ENCODE results near the gene GGCT. TPM values are rescaled to one million over a fixed set of nuclear protein-coding genes. Genes with fewer than 3 reads are reported as not detected.
"Not testable (repeated sequence)": the region's sequence is repeated elsewhere in the genome, so short reads cannot be mapped to it uniquely, and the experiment has no call there.

The GGCT gene
- total RNA-seq, 2 donors from 2014 or later, result 11.8 to 24.6 TPM

GRCh38 chr7:30533886-30534285 is 29.3 kb upstream of the GGCT start:
- no peak for TF ChIP-seq CTCF (IDR thresholded peaks at IDR 0.05)
- ATAC-seq (ENCODE audit: insufficient number of reproducible peaks, low FRiP score, low read depth) (no peak), DNase-seq (ENCODE audit: low spot score) (no peak)
- Histone ChIP-seq H3K4me3 (no peak overlapping the region), H3K27me3 (replicated peaks; ENCODE audit: insufficient read depth) (no peaks in the 10 kb centered on the region), H3K27ac (no peak overlapping the region), H3K4me1 (ENCODE audit: control insufficient read depth in 1 of 2, low read depth in 2 of 2) (no peaks in the 10 kb centered on the region), H3K36me3 (no peaks in the 10 kb centered on the region), H3K9me3 (no peaks in the 10 kb centered on the region)

DNA sequence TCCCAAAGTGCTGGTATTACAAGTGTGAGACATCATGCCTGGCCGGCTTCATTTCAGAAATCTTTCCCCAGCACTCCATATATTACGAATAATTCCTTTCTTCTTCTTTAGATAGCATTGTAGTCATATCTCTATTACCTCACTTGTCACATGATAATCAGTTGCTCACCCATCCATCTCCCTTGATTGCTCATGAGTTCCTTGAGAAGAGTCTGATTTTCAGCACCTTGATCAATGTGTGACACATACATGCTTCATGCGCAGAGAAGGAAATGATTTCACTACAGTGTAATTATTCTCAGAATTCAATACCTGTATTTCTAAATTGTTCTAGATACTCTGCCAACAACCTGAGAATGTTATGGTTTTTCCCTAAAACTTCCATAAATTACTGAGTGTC is 26.7 kb upstream of the GGCT start:
- Histone ChIP-seq H3K36me3 (no peaks in the 10 kb centered on the region), H3K4me1 (ENCODE audit: control insufficient read depth in 1 of 2, low read depth in 2 of 2) (no peaks in the 10 kb centered on the region), H3K27ac (no peak overlapping the region), H3K4me3 (no peak overlapping the region), H3K9me3 (no peaks in the 10 kb centered on the region), H3K27me3 (replicated peaks; ENCODE audit: insufficient read depth) (no peaks in the 10 kb centered on the region)
- DNase-seq (ENCODE audit: low spot score), result no peak
- no peak for TF ChIP-seq CTCF (IDR thresholded peaks at IDR 0.05)
- ATAC-seq (ENCODE audit: insufficient number of reproducible peaks, low FRiP score, low read depth), result no peak

GRCh38 chr7:30530373-30530772 is 25.7 kb upstream of the GGCT start:
- no peak for ATAC-seq (ENCODE audit: insufficient number of reproducible peaks, low FRiP score, low read depth)
- no peaks in the 10 kb centered on the region for H3K36me3 ChIP-seq
- no peak overlapping the region for H3K27ac ChIP-seq
- TF ChIP-seq CTCF (IDR thresholded peaks at IDR 0.05), result no peak
- H3K4me3 ChIP-seq, result no peak overlapping the region
- H3K4me1 ChIP-seq (ENCODE audit: control insufficient read depth in 1 of 2, low read depth in 2 of 2), result no peaks in the 10 kb centered on the region
- no peaks in the 10 kb centered on the region for H3K27me3 ChIP-seq (replicated peaks; ENCODE audit: insufficient read depth)
- no peaks in the 10 kb centered on the region for H3K9me3 ChIP-seq
- no peak for DNase-seq (ENCODE audit: low spot score)

- DNase-seq (ENCODE audit: low spot score) (no peak), ATAC-seq (ENCODE audit: insufficient number of reproducible peaks, low FRiP score, low read depth) (no peak)
- Histone ChIP-seq H3K4me3 (no peak overlapping the region), H3K4me1 (ENCODE audit: control insufficient read depth in 1 of 2, low read depth in 2 of 2) (no peaks in the 10 kb centered on the region), H3K27ac (no peak overlapping the region), H3K27me3 (replicated peaks; ENCODE audit: insufficient read depth) (no peaks in the 10 kb centered on the region), H3K9me3 (no peaks in the 10 kb centered on the region), H3K36me3 (no peaks in the 10 kb centered on the region)
- TF ChIP-seq CTCF (IDR thresholded peaks at IDR 0.05), result no peak
These were observed 24.1 kb upstream of the GGCT start for GRCh38 chr7:30528779-30529178.

DNA sequence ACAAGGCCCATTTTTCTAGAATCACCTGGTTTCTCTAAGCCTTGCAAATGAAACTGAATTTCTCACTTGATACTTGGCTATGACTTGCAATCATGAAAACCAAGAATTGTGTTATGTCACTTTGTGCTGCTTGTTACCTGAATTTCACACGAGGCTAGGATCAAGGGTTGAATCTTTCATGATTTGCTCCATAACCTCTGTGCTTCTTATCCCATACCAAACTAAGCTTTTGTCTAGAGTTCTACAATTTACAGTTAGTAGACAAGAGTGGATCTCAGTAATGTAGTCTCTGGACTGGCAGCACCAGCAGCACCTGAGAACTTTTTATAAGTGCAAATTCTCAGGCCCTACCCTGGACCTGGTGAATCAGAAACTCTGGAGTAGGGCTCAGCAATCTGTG is 22.7 kb upstream of the GGCT start:
- H3K36me3 ChIP-seq; DNase-seq (ENCODE audit: low spot score); H3K9me3 ChIP-seq; ATAC-seq (ENCODE audit: insufficient number of reproducible peaks, low FRiP score, low read depth); H3K4me3 ChIP-seq; H3K27me3 ChIP-seq (replicated peaks; ENCODE audit: insufficient read depth); H3K4me1 ChIP-seq (ENCODE audit: control insufficient read depth in 1 of 2, low read depth in 2 of 2); H3K27ac ChIP-seq: not testable (repeated sequence)

DNA sequence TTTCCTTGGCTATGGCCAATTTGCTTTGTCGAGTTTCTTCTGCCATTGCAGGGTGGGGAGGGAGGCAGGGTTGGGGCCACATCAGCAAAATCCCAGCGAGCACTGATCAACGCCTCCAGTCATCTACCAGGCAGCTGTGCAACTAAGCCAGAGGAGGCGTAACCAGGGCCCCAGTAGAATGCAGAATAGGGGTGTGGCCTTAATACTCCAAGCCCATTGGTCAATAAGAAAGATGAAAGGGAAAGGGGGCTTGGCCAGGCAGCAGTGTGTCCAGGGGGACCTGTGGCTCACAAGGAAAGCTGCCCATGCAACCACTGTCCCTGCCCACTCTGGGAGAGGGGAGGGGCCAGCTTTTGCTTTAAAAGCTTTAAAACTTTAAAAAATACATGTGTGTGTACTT is 21.5 kb upstream of the GGCT start:
- H3K36me3 ChIP-seq, result no peaks in the 10 kb centered on the region
- no peak for TF ChIP-seq CTCF (IDR thresholded peaks at IDR 0.05)
- H3K27ac ChIP-seq, result no peak overlapping the region
- no peaks in the 10 kb centered on the region for H3K9me3 ChIP-seq
- no peaks in the 10 kb centered on the region for H3K4me1 ChIP-seq (ENCODE audit: control insufficient read depth in 1 of 2, low read depth in 2 of 2)
- ATAC-seq (ENCODE audit: insufficient number of reproducible peaks, low FRiP score, low read depth) (no peak), DNase-seq (ENCODE audit: low spot score) (no peak)
- no peak overlapping the region for H3K4me3 ChIP-seq
- no peaks in the 10 kb centered on the region for H3K27me3 ChIP-seq (replicated peaks; ENCODE audit: insufficient read depth)
